ENCODE measurements around the gene DHX8. TPM values are rescaled to one million over a fixed set of nuclear protein-coding genes. Genes with fewer than 3 reads are reported as not detected.

Gene DHX8
- total and polyA plus RNA-seq, 2 of the 8 experiments (the other 6 are each of a cell fraction or from before 2014, with no cell fraction given): 30.5 to 59.4 TPM

DNA sequence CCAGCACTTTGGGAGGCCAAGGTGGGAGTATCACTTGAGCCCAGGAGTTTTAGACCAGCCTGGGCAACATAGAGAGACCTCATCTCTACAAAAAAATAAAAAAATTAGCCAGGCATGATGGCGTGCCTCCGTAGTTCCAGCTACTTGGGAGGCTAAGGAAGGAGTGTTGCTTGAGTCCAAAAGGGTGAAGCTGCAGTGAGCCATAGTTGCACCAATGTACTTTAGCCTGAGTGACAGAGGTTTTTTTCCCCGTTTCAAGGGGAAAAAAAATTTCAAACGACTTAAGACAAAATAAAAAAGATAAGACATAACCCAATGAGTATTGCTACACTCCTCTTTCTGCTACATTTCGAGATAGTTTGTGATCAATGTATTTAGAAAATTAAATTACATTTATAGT lies 6.8 kb downstream of the DHX8 start:
- ChIA-PET POLR2A (ENCODE audit: partially characterized antibody) (interaction anchor here (1.2 kb wide), 1 partner anchor 130 kb away, joined by 4 read pairs; no protein-coding TSS in a partner anchor), CTCF (ENCODE audit: partially characterized antibody) (interaction anchor here (0.6 to 1.3 kb wide), 4 partner anchors 21 to 152 kb away, joined by 3 read pairs; no protein-coding TSS in a partner anchor)
- Histone ChIP-seq H3K79me2 (ENCODE audit: control insufficient read depth in 1 of 2, insufficient read depth in 2 of 2, low read length in 2 of 2) (peaks cover 11 to 33% of the 10 kb centered on the region in 2 experiments), H4K5ac (ENCODE audit: insufficient read length, low read depth, low read length) (no peak overlapping the region), H2BK20ac (ENCODE audit: low read length) (no peak overlapping the region), H2BK120ac (replicated peaks; ENCODE audit: low read depth, low read length) (no peak overlapping the region), H3K23ac (ENCODE audit: insufficient read length) (no peak overlapping the region), H3K56ac (replicated peaks; ENCODE audit: insufficient read length, low read depth, low read length) (no peak overlapping the region), H4K91ac (replicated peaks; ENCODE audit: insufficient read length, low read length) (no peak overlapping the region), H3K79me1 (ENCODE audit: low read depth, low read length) (0 out of 2 replicates have a peak, but pooled peaks cover 3% of the 10 kb centered on the region), H3K18ac (ENCODE audit: extremely low read depth, low read length) (no peak overlapping the region), H2AK5ac (ENCODE audit: low read depth, low read length) (no peak overlapping the region), H3K4me1 (replicated peaks in 1 of 4; ENCODE audit: control insufficient read depth in 3 of 4, insufficient read depth in 4 of 4, low read length in 3 of 4) (no peaks in the 10 kb centered on the region), H3K14ac (ENCODE audit: insufficient read length) (no peak overlapping the region), H2BK15ac (ENCODE audit: low read length) (no peak overlapping the region), H3K27ac (ENCODE audit: low read depth, low read length) (no peak overlapping the region), H3K9me3 (ENCODE audit: insufficient read depth in 2 of 2, low read depth in 1 of 2, low read length in 1 of 2) (no peaks in the 10 kb centered on the region), H4K20me1 (replicated peaks in 1 of 2; ENCODE audit: control insufficient read depth in 1 of 2, insufficient read depth in 2 of 2, low read length in 2 of 2) (no peaks in the 10 kb centered on the region), H4K8ac (ENCODE audit: extremely low read depth, insufficient read depth, low read length) (no peak overlapping the region), H3K4ac (replicated peaks; ENCODE audit: insufficient read length, low read depth, low read length) (no peak overlapping the region), H2BK12ac (ENCODE audit: low read depth, low read length) (no peak overlapping the region), H2BK5ac (ENCODE audit: low read depth, low read length) (no peak overlapping the region), H3K36me3 (ENCODE audit: control insufficient read depth in 2 of 4, insufficient read depth in 4 of 4, low read length in 3 of 4) (peaks cover 19 to 50% (median 38%) of the 10 kb centered on the region in 4 experiments), H2AFZ (ENCODE audit: low read length) (no peak overlapping the region), H3K4me2 (ENCODE audit: insufficient read depth in 1 of 2, low read depth in 2 of 2, low read length in 2 of 2) (no peak overlapping the region), H3K23me2 (ENCODE audit: low read depth, low read length) (no peaks in the 10 kb centered on the region), H3K27me3 (replicated peaks in 1 of 4; ENCODE audit: control insufficient read depth in 3 of 4, extremely low read depth in 1 of 4, insufficient read depth in 3 of 4, low read length in 3 of 4) (no peaks in the 10 kb centered on the region), H3K4me3 (ENCODE audit: extremely low read depth in 1 of 4, insufficient read depth in 2 of 4, low read depth in 3 of 4, low read length in 4 of 4) (no peak overlapping the region), H3K9ac (replicated peaks in 1 of 4; ENCODE audit: extremely low read depth in 1 of 4, low read depth in 3 of 4, low read length in 3 of 4) (no peak overlapping the region)
- whole genome bisulfite sequencing, 2 experiments (ENCODE audit: extremely low coverage in 1 of 2, insufficient coverage in 1 of 2, insufficient read length in 1 of 2, insufficient replicate concordance in 2 of 2, low coverage in 1 of 2, low lambda C conversion rate in 2 of 2, missing lambda C conversion rate in 1 of 2): 84% methylated on average over 5 of the region's 5 CpGs; no CpG with 5 or more reads in 1 of the 2 experiments
- TF ChIP-seq, protein P1, sequence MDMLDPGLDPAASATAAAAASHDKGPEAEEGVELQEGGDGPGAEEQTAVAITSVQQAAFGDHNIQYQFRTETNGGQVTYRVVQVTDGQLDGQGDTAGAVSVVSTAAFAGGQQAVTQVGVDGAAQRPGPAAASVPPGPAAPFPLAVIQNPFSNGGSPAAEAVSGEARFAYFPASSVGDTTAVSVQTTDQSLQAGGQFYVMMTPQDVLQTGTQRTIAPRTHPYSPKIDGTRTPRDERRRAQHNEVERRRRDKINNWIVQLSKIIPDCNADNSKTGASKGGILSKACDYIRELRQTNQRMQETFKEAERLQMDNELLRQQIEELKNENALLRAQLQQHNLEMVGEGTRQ (IDR thresholded peaks at IDR 0.05; ENCODE audit: low read length): no peak
- no peak for TF ChIP-seq EGR1 (IDR thresholded peaks at IDR 0.05; ENCODE audit: borderline replicate concordance, low read depth, low read length)
- no peak for FAIRE-seq
- no peak for DNase-seq (ENCODE audit: low read depth in 1 of 2, low spot score in 2 of 2)

All from H1 (cell line).